ENCODE results near the gene CRYBG1. TPM values are rescaled to one million over a fixed set of nuclear protein-coding genes. Genes with fewer than 3 reads are reported as not detected.

Gene CRYBG1
- total and polyA plus RNA-seq, 2 donors (not counting 1 experiment from before 2014, with no cell fraction given), result 9.6 to 47.0 TPM

DNA sequence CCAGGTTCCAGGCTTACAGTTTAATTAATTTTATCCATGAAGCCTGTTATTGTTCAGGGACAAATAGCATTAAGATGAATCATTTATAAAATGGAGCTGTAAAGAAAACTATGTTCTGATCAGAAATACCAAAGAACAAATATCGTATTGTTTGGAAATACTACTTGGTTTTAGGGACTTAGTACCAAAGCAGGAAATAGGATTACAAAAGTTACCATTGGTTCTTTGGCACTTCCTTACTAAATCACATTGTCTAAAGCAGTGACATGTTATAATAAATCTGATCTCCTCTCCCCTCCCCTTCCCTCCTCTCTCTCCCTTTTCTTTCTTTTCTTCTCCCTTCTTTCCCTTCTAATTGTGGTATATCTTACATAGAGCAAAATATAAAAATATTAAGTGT lies 29.6 kb downstream of the CRYBG1 start:
- Mint-ChIP-seq H3K4me1 (no peaks in the 10 kb centered on the region), H3K9me3 (ENCODE audit: insufficient read depth) (no peaks in the 10 kb centered on the region), H3K27me3 (peaks cover 16% of the 10 kb centered on the region), H3K27ac (no peak overlapping the region), H3K4me3 (no peak overlapping the region)
- ATAC-seq (ENCODE audit: low read depth), result no peak
- H4K20me1 ChIP-seq (ENCODE audit: control insufficient read depth, insufficient read depth, low read length, poor library complexity, severe bottlenecking), result no peaks in the 10 kb centered on the region
- H3K79me2 ChIP-seq (ENCODE audit: control insufficient read depth, insufficient read depth, low read length), result no peaks in the 10 kb centered on the region
- H3K9ac ChIP-seq (ENCODE audit: low read length), result no peak overlapping the region
- intact Hi-C loops (cut with micrococcal nuclease), result no loop called here
- ChIA-PET POLR2A (no interaction called here), CTCF (interaction anchor here (1.0 kb wide), 1 partner anchor 607 kb away, joined by 3 read pairs; no protein-coding TSS in a partner anchor)
- H3K4me1 ChIP-seq (ENCODE audit: control insufficient read depth in 2 of 2, insufficient read depth in 2 of 2, low read length in 2 of 2), result no peaks in the 10 kb centered on the region
- peaks cover 0 to 11% (median 2%) of the 10 kb centered on the region in 4 experiments for H3K27me3 ChIP-seq (replicated peaks in 1 of 4; ENCODE audit: control extremely low read depth in 1 of 4, control insufficient read depth in 3 of 4, insufficient read depth in 4 of 4, low read length in 3 of 4)
- H3K36me3 ChIP-seq (replicated peaks in 1 of 2; ENCODE audit: control extremely low read depth in 1 of 2, control insufficient read depth in 1 of 2, extremely low read depth in 1 of 2, insufficient read depth in 2 of 2, low read length in 1 of 2), result no peaks in the 10 kb centered on the region
- TF ChIP-seq, protein P1, sequence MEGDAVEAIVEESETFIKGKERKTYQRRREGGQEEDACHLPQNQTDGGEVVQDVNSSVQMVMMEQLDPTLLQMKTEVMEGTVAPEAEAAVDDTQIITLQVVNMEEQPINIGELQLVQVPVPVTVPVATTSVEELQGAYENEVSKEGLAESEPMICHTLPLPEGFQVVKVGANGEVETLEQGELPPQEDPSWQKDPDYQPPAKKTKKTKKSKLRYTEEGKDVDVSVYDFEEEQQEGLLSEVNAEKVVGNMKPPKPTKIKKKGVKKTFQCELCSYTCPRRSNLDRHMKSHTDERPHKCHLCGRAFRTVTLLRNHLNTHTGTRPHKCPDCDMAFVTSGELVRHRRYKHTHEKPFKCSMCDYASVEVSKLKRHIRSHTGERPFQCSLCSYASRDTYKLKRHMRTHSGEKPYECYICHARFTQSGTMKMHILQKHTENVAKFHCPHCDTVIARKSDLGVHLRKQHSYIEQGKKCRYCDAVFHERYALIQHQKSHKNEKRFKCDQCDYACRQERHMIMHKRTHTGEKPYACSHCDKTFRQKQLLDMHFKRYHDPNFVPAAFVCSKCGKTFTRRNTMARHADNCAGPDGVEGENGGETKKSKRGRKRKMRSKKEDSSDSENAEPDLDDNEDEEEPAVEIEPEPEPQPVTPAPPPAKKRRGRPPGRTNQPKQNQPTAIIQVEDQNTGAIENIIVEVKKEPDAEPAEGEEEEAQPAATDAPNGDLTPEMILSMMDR (IDR thresholded peaks at IDR 0.05), result no peak
- no peak for TF ChIP-seq EZH2 (IDR thresholded peaks at IDR 0.05; ENCODE audit: borderline replicate concordance, insufficient read depth, low read depth, low read length, poor library complexity, severe bottlenecking)
- DNase-seq, result no peak
- WGBS (ENCODE audit: insufficient coverage), result no CpG with 5 or more reads among the region's 1 CpG
- H3K27ac ChIP-seq (ENCODE audit: low read length in 2 of 2), result no peak overlapping the region
- no peaks in the 10 kb centered on the region for H3K9me3 ChIP-seq (ENCODE audit: control extremely low read depth in 1 of 3, control insufficient read depth in 2 of 3, insufficient read depth in 1 of 3, low read length in 2 of 3)
- no peak overlapping the region for H2AFZ ChIP-seq (ENCODE audit: insufficient read depth, low read depth, low read length, poor library complexity, severe bottlenecking)
- no peak overlapping the region for H3K4me2 ChIP-seq (replicated peaks; ENCODE audit: low read depth, low read length, poor library complexity, severe bottlenecking)
- no peak overlapping the region for H3K4me3 ChIP-seq (ENCODE audit: control extremely low read depth in 1 of 5, extremely low read depth in 1 of 5, insufficient read depth in 1 of 5, low read depth in 2 of 5, low read length in 4 of 5)

GRCh38 chr6:106396426-106397220 lies 36.1 kb downstream of the CRYBG1 start:
- DNase-seq, result no peak
- Histone ChIP-seq H3K4me3 (ENCODE audit: control extremely low read depth in 1 of 5, extremely low read depth in 1 of 5, insufficient read depth in 1 of 5, low read depth in 2 of 5, low read length in 4 of 5) (no peak overlapping the region), H3K27me3 (replicated peaks in 1 of 4; ENCODE audit: control extremely low read depth in 1 of 4, control insufficient read depth in 3 of 4, insufficient read depth in 4 of 4, low read length in 3 of 4) (peaks cover 0 to 14% (median 6%) of the 10 kb centered on the region in 4 experiments), H3K79me2 (ENCODE audit: control insufficient read depth, insufficient read depth, low read length) (no peaks in the 10 kb centered on the region), H2AFZ (ENCODE audit: insufficient read depth, low read depth, low read length, poor library complexity, severe bottlenecking) (no peak overlapping the region), H3K27ac (ENCODE audit: low read length in 2 of 2) (no peak overlapping the region), H3K9ac (ENCODE audit: low read length) (no peak overlapping the region), H3K4me1 (ENCODE audit: control insufficient read depth in 2 of 2, insufficient read depth in 2 of 2, low read length in 2 of 2) (no peaks in the 10 kb centered on the region), H3K36me3 (replicated peaks in 1 of 2; ENCODE audit: control extremely low read depth in 1 of 2, control insufficient read depth in 1 of 2, extremely low read depth in 1 of 2, insufficient read depth in 2 of 2, low read length in 1 of 2) (no peaks in the 10 kb centered on the region), H4K20me1 (ENCODE audit: control insufficient read depth, insufficient read depth, low read length, poor library complexity, severe bottlenecking) (no peaks in the 10 kb centered on the region), H3K9me3 (ENCODE audit: control extremely low read depth in 1 of 3, control insufficient read depth in 2 of 3, insufficient read depth in 1 of 3, low read length in 2 of 3) (no peaks in the 10 kb centered on the region), H3K4me2 (replicated peaks; ENCODE audit: low read depth, low read length, poor library complexity, severe bottlenecking) (no peak overlapping the region)
- POLR2A ChIA-PET, result no interaction called here
- Mint-ChIP-seq H3K4me3 (no peak overlapping the region), H3K27ac (no peak overlapping the region), H3K4me1 (no peaks in the 10 kb centered on the region), H3K9me3 (ENCODE audit: insufficient read depth) (no peaks in the 10 kb centered on the region), H3K27me3 (peaks cover 42% of the 10 kb centered on the region)
- ATAC-seq (ENCODE audit: low read depth), result no peak
- intact Hi-C loops (cut with micrococcal nuclease), result no loop called here
- CTCF ChIA-PET, result interaction anchor here (1.4 kb wide), 1 partner anchor 170 kb away, joined by 4 read pairs; no protein-coding TSS in a partner anchor
- TF ChIP-seq EZH2 (IDR thresholded peaks at IDR 0.05; ENCODE audit: borderline replicate concordance, insufficient read depth, low read depth, low read length, poor library complexity, severe bottlenecking), result no peak
- TF ChIP-seq, protein P1 (IDR thresholded peaks at IDR 0.05), result no peak
- 90% methylated on average over 2 of the region's 7 CpGs for WGBS (ENCODE audit: insufficient coverage)

All from B cell (primary cell).